Activated naive CD4-positive, alpha-beta T cell treated with anti-CD3 and anti-CD28 coated beads, Interleukin-2, amount 10 ng/mL, durations not matched to agents 7 days and 5 days (primary cell): ENCODE results near the gene SLC35F3.
"Not testable (repeated sequence)": the region's sequence is repeated elsewhere in the genome, so short reads cannot be mapped to it uniquely, and the experiment has no call there.

Experiments
- CTCF ChIA-PET: fragments of 350-600 bp; sonication (Branson Sonifier 250); formaldehyde crosslinking; loops from one replicate; lab custom pipeline; 2021; ENCODE audit warnings: antibody characterized with exemption; lab: Charles Lee
- DNase-seq: peaks from one replicate; pipeline ENCODE4 v3.0.0-alpha.2; 2020
- H3K27ac Mint-ChIP-seq: one replicate; pipeline ENCODE4 v1.8.0; 2021; ENCODE audit warnings: mild to moderate bottlenecking, moderate library complexity, mixed read lengths
- H3K27me3 Mint-ChIP-seq: one replicate; pipeline ENCODE4 v1.8.0; 2021; ENCODE audit warnings: mild to moderate bottlenecking, mixed read lengths
- H3K36me3 Mint-ChIP-seq: one replicate; pipeline ENCODE4 v1.8.0; 2021; ENCODE audit warnings: mixed read lengths
- H3K4me1 Mint-ChIP-seq: one replicate; pipeline ENCODE4 v1.8.0; 2021; ENCODE audit warnings: mixed read lengths
- H3K4me3 Mint-ChIP-seq: one replicate; pipeline ENCODE4 v1.8.0; 2021; ENCODE audit warnings: mild to moderate bottlenecking, moderate library complexity, mixed read lengths
- H3K9me3 Mint-ChIP-seq: one replicate; pipeline ENCODE4 v1.8.0; 2021; ENCODE audit warnings: mixed read lengths

SLC35F3 gene

GRCh38 chr1:233891151-233891550 is 13.3 kb upstream of the SLC35F3 start:
- H3K4me3 Mint-ChIP-seq, CTCF ChIA-PET, H3K36me3 Mint-ChIP-seq, DNase-seq, H3K27me3 Mint-ChIP-seq, H3K4me1 Mint-ChIP-seq, H3K27ac Mint-ChIP-seq: not testable (repeated sequence)
- peaks cover 17% of the 10 kb centered on the region for H3K9me3 Mint-ChIP-seq

- H3K36me3 Mint-ChIP-seq: no peaks in the 10 kb centered on the region
- no peak for DNase-seq
- no peak overlapping the region for H3K4me3 Mint-ChIP-seq
- CTCF ChIA-PET: interaction anchor here (0.6 kb wide), 1 partner anchor 233 kb away, joined by 4 read pairs; no protein-coding TSS in a partner anchor
- no peak overlapping the region for H3K27ac Mint-ChIP-seq
- H3K27me3 Mint-ChIP-seq: no peaks in the 10 kb centered on the region
- no peaks in the 10 kb centered on the region for H3K4me1 Mint-ChIP-seq
- no peaks in the 10 kb centered on the region for H3K9me3 Mint-ChIP-seq
Measured at GRCh38 chr1:233897325-233898162, 6.9 kb upstream of the SLC35F3 start.

GRCh38 chr1:233901495-233901894 is 3.0 kb upstream of the SLC35F3 start:
- CTCF ChIA-PET: interaction anchor here (0.7 kb wide), 1 partner anchor 460 kb away, joined by 3 read pairs; no protein-coding TSS in a partner anchor
- DNase-seq: no peak
- H3K27me3 Mint-ChIP-seq: peaks cover 25% of the 10 kb centered on the region

GRCh38 chr1:233905416-233906051 is 1.1 kb downstream of the SLC35F3 start:
- no peak overlapping the region for H3K4me3 Mint-ChIP-seq
- peaks cover 25% of the 10 kb centered on the region for H3K27me3 Mint-ChIP-seq
- H3K9me3 Mint-ChIP-seq: no peaks in the 10 kb centered on the region
- H3K27ac Mint-ChIP-seq: no peak overlapping the region
- peaks cover 2% of the 10 kb centered on the region for H3K4me1 Mint-ChIP-seq
- peaks cover 4% of the 10 kb centered on the region for H3K36me3 Mint-ChIP-seq
- CTCF ChIA-PET: no interaction called here
- no peak for DNase-seq

More at GRCh38 chr1:233901495-233901894, 3.0 kb upstream of the SLC35F3 start:
- no peak overlapping the region for H3K4me3 Mint-ChIP-seq
- H3K27ac Mint-ChIP-seq: no peak overlapping the region
- H3K9me3 Mint-ChIP-seq: no peaks in the 10 kb centered on the region
- H3K4me1 Mint-ChIP-seq: peaks cover 2% of the 10 kb centered on the region
- H3K36me3 Mint-ChIP-seq: peaks cover 4% of the 10 kb centered on the region

GRCh38 chr1:233907151-233907550 is 2.7 kb downstream of the SLC35F3 start:
- no peak for DNase-seq
- Mint-ChIP-seq H3K27ac (no peak overlapping the region), H3K36me3 (peaks cover 4% of the 10 kb centered on the region), H3K4me1 (peaks cover 2% of the 10 kb centered on the region), H3K4me3 (no peak overlapping the region), H3K27me3 (peaks cover 25% of the 10 kb centered on the region), H3K9me3 (no peaks in the 10 kb centered on the region)
- CTCF ChIA-PET: no interaction called here

GRCh38 chr1:233908092-233908491 is 3.6 kb downstream of the SLC35F3 start:
- Mint-ChIP-seq H3K4me3 (no peak overlapping the region), H3K27me3 (peaks cover 25% of the 10 kb centered on the region), H3K36me3 (peaks cover 4% of the 10 kb centered on the region), H3K4me1 (peaks cover 2% of the 10 kb centered on the region), H3K9me3 (no peaks in the 10 kb centered on the region), H3K27ac (no peak overlapping the region)
- DNase-seq: no peak
- CTCF ChIA-PET: no interaction called here

- H3K4me1 Mint-ChIP-seq: peaks cover 1% of the 10 kb centered on the region
- no peak overlapping the region for H3K27ac Mint-ChIP-seq
- peaks cover 3% of the 10 kb centered on the region for H3K36me3 Mint-ChIP-seq
- no peaks in the 10 kb centered on the region for H3K9me3 Mint-ChIP-seq
- H3K27me3 Mint-ChIP-seq: peaks cover 20% of the 10 kb centered on the region
- CTCF ChIA-PET: no interaction called here
- no peak for DNase-seq
- no peak overlapping the region for H3K4me3 Mint-ChIP-seq
Measured at GRCh38 chr1:233909195-233909594, 4.7 kb downstream of the SLC35F3 start.

GRCh38 chr1:233912447-233912846 is 8.0 kb downstream of the SLC35F3 start:
- no peak for DNase-seq
- Mint-ChIP-seq H3K27me3 (no peaks in the 10 kb centered on the region), H3K27ac (no peak overlapping the region), H3K4me3 (no peak overlapping the region), H3K9me3 (peaks cover 2% of the 10 kb centered on the region), H3K4me1 (no peaks in the 10 kb centered on the region), H3K36me3 (no peaks in the 10 kb centered on the region)
- CTCF ChIA-PET: no interaction called here

GRCh38 chr1:233912909-233913308 is 8.4 kb downstream of the SLC35F3 start:
- H3K27me3 Mint-ChIP-seq: no peaks in the 10 kb centered on the region
- H3K4me1 Mint-ChIP-seq: no peaks in the 10 kb centered on the region
- no peak overlapping the region for H3K27ac Mint-ChIP-seq
- H3K9me3 Mint-ChIP-seq: peaks cover 2% of the 10 kb centered on the region
- DNase-seq: no peak
- H3K36me3 Mint-ChIP-seq: no peaks in the 10 kb centered on the region
- CTCF ChIA-PET: no interaction called here
- no peak overlapping the region for H3K4me3 Mint-ChIP-seq

- Mint-ChIP-seq H3K4me1 (no peaks in the 10 kb centered on the region), H3K27me3 (no peaks in the 10 kb centered on the region), H3K36me3 (no peaks in the 10 kb centered on the region), H3K9me3 (peaks cover 2% of the 10 kb centered on the region), H3K4me3 (no peak overlapping the region), H3K27ac (no peak overlapping the region)
- CTCF ChIA-PET: no interaction called here
- DNase-seq: no peak
Measured at GRCh38 chr1:233916706-233917105, 12.2 kb downstream of the SLC35F3 start.

- H3K27me3 Mint-ChIP-seq: no peaks in the 10 kb centered on the region
- no peak for DNase-seq
- H3K4me3 Mint-ChIP-seq: no peak overlapping the region
- no peaks in the 10 kb centered on the region for H3K36me3 Mint-ChIP-seq
- H3K4me1 Mint-ChIP-seq: no peaks in the 10 kb centered on the region
- H3K9me3 Mint-ChIP-seq: peaks cover 5% of the 10 kb centered on the region
- CTCF ChIA-PET: no interaction called here
- H3K27ac Mint-ChIP-seq: no peak overlapping the region
Measured at GRCh38 chr1:233919786-233920185, 15.3 kb downstream of the SLC35F3 start.

GRCh38 chr1:233928123-233928522 is 23.6 kb downstream of the SLC35F3 start:
- no peaks in the 10 kb centered on the region for H3K36me3 Mint-ChIP-seq
- CTCF ChIA-PET: no interaction called here
- no peaks in the 10 kb centered on the region for H3K27me3 Mint-ChIP-seq
- H3K4me3 Mint-ChIP-seq: no peak overlapping the region
- no peaks in the 10 kb centered on the region for H3K4me1 Mint-ChIP-seq
- peaks cover 4% of the 10 kb centered on the region for H3K9me3 Mint-ChIP-seq
- H3K27ac Mint-ChIP-seq: no peak overlapping the region
- no peak for DNase-seq

GRCh38 chr1:233933339-233933738 is 28.9 kb downstream of the SLC35F3 start:
- no peaks in the 10 kb centered on the region for H3K9me3 Mint-ChIP-seq
- DNase-seq: no peak
- peaks cover 4% of the 10 kb centered on the region for H3K27me3 Mint-ChIP-seq
- H3K4me3 Mint-ChIP-seq: no peak overlapping the region
- H3K4me1 Mint-ChIP-seq: no peaks in the 10 kb centered on the region
- H3K27ac Mint-ChIP-seq: no peak overlapping the region
- no peaks in the 10 kb centered on the region for H3K36me3 Mint-ChIP-seq
- CTCF ChIA-PET: interaction anchor here (0.7 kb wide), 1 partner anchor 39 kb away, joined by 4 read pairs; no protein-coding TSS in a partner anchor

- Mint-ChIP-seq H3K36me3 (no peaks in the 10 kb centered on the region), H3K4me3 (no peak overlapping the region), H3K27me3 (peaks cover 4% of the 10 kb centered on the region), H3K27ac (no peak overlapping the region), H3K9me3 (no peaks in the 10 kb centered on the region), H3K4me1 (no peaks in the 10 kb centered on the region)
- no peak for DNase-seq
- CTCF ChIA-PET: no interaction called here
Measured at GRCh38 chr1:233935297-233935868, 30.9 kb downstream of the SLC35F3 start.
